Transverse colon (tissue), 3 donors: ENCODE measurements around the gene ID3.

Experiments used
- CTCF ChIP-seq, 5 experiments: fragments of 200-600 bp in 3 of 5; fragments of 450-650 bp in 2 of 5; sonication (generic) in 3 of 5; IDR thresholded peaks; 1 replicate in 2 of 5; 2 replicates in 3 of 5; pipeline ENCODE4 v1.5.1; 2016 to 2017; ENCODE audit warnings: antibody characterized with exemption in 5 of 5, inconsistent platforms in 3 of 5, mild to moderate bottlenecking in 2 of 5, moderate library complexity in 1 of 5
- POLR2A ChIP-seq: fragments of 450-650 bp; IDR thresholded peaks from one replicate; pipeline ENCODE4 v1.6.1; 2016; ENCODE audit warnings: antibody characterized with exemption, mild to moderate bottlenecking, moderate library complexity

DNA sequence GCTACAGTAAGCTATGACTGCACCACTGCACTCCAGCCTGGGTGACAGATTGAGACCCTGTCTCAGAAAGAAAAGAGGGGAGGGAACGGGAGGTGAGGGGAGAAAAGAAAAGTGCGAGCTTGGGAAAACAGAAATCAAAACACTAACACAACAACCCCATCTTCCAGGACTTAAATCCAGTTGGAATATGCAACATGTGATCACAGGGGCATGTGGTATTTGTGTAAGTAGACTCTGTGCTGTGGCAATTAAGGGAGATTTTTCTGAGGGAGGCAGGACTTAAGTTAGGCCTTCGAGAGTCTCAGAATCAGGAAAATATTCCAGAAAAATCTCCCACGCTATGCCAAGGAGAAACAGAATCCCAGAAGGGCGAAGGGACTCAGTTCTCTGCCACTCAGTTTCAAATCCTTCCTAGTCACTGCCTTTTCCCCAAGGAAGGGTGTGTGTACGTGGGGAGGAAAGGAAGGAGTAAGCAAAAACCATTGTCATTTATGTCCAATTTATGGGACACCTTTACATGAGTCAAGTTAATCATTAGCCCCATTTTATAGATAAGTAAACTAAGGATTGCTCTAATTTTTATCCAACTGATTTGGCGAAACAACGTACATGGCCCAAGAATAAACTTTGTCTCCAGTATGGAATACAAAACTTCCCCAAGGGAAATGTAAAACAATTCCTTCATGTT lies 12.3 kb downstream of the ID3 start:
- TF ChIP-seq POLR2A (peak; percentile 36), CTCF (IDR thresholded peaks at IDR 0.05) (no peak)
